GM13976 (cell line): ENCODE measurements around the gene DPP6.
"Not testable (repeated sequence)": the region's sequence is repeated elsewhere in the genome, so short reads cannot be mapped to it uniquely, and the experiment has no call there.

Experiments
- DNase-seq: peaks from one replicate; pipeline ENCODE4 v3.0.0; 2012; ENCODE audit warnings: low spot score
- in situ Hi-C: fragments of 300-500 bp; cut with MboI; formaldehyde crosslinking; loops from one replicate; pipeline ENCODE4 v1.12.0; 2022; ENCODE audit warnings: low sequenced_read_pairs, mixed read lengths, inconsistent platforms; ENCODE audit not compliant: unreplicated experiment

The DPP6 gene

GRCh38 chr7:154051643-154052529, at the start of gene DPP6:
Gene DPP6, plus strand, starts transcription at chr7:154052398.
- DNase-seq, in situ Hi-C loops: not testable (repeated sequence)

GRCh38 chr7:154009423-154009911, 42.7 kb upstream of the DPP6 start:
- DNase-seq, in situ Hi-C loops: not testable (repeated sequence)

GRCh38 chr7:154010726-154011568, 41.3 kb upstream of the DPP6 start:
- DNase-seq, in situ Hi-C loops: not testable (repeated sequence)

- in situ Hi-C loops, DNase-seq: not testable (repeated sequence)
Observed at GRCh38 chr7:154012800-154013199, 39.4 kb upstream of the DPP6 start.

- in situ Hi-C loops = not testable (repeated sequence)
Observed at GRCh38 chr7:154015636-154016035, 36.6 kb upstream of the DPP6 start.

GRCh38 chr7:154018354-154018753, 33.8 kb upstream of the DPP6 start:
- DNase-seq, in situ Hi-C loops: not testable (repeated sequence)

More at GRCh38 chr7:154015636-154016035, 36.6 kb upstream of the DPP6 start:
- not testable (repeated sequence) for DNase-seq

- in situ Hi-C loops, DNase-seq: not testable (repeated sequence)
Observed at GRCh38 chr7:154027805-154028204, 24.4 kb upstream of the DPP6 start.

- in situ Hi-C loops, DNase-seq: not testable (repeated sequence)
Observed at GRCh38 chr7:154030476-154031080, 21.6 kb upstream of the DPP6 start.

- DNase-seq, in situ Hi-C loops: not testable (repeated sequence)
Observed at GRCh38 chr7:154039466-154040165, 12.6 kb upstream of the DPP6 start.

GRCh38 chr7:154050394-154050793, 1.8 kb upstream of the DPP6 start:
- in situ Hi-C loops, DNase-seq: not testable (repeated sequence)

GRCh38 chr7:154051006-154051642, 1.1 kb upstream of the DPP6 start:
- in situ Hi-C loops, DNase-seq: not testable (repeated sequence)

- DNase-seq = not testable (repeated sequence)
Observed at GRCh38 chr7:154052530-154053252, 493 bp downstream of the DPP6 start.

GRCh38 chr7:154053466-154054312, 1.5 kb downstream of the DPP6 start:
- DNase-seq, in situ Hi-C loops: not testable (repeated sequence)

More at GRCh38 chr7:154052530-154053252, 493 bp downstream of the DPP6 start:
- in situ Hi-C loops = not testable (repeated sequence)

- in situ Hi-C loops = not testable (repeated sequence)
Observed at GRCh38 chr7:154054664-154055063, 2.5 kb downstream of the DPP6 start.

GRCh38 chr7:154055491-154056106, 3.4 kb downstream of the DPP6 start:
- in situ Hi-C loops = not testable (repeated sequence)

More at GRCh38 chr7:154054664-154055063, 2.5 kb downstream of the DPP6 start:
- not testable (repeated sequence) for DNase-seq

More at GRCh38 chr7:154055491-154056106, 3.4 kb downstream of the DPP6 start:
- DNase-seq = not testable (repeated sequence)
